ENCODE results near the gene HJV. TPM values are rescaled to one million over a fixed set of nuclear protein-coding genes. Genes with fewer than 3 reads are reported as not detected.
"Not testable (repeated sequence)": the region's sequence is repeated elsewhere in the genome, so short reads cannot be mapped to it uniquely, and the experiment has no call there.

The HJV gene, protein sequence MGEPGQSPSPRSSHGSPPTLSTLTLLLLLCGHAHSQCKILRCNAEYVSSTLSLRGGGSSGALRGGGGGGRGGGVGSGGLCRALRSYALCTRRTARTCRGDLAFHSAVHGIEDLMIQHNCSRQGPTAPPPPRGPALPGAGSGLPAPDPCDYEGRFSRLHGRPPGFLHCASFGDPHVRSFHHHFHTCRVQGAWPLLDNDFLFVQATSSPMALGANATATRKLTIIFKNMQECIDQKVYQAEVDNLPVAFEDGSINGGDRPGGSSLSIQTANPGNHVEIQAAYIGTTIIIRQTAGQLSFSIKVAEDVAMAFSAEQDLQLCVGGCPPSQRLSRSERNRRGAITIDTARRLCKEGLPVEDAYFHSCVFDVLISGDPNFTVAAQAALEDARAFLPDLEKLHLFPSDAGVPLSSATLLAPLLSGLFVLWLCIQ
- not detected for total RNA-seq

DNA sequence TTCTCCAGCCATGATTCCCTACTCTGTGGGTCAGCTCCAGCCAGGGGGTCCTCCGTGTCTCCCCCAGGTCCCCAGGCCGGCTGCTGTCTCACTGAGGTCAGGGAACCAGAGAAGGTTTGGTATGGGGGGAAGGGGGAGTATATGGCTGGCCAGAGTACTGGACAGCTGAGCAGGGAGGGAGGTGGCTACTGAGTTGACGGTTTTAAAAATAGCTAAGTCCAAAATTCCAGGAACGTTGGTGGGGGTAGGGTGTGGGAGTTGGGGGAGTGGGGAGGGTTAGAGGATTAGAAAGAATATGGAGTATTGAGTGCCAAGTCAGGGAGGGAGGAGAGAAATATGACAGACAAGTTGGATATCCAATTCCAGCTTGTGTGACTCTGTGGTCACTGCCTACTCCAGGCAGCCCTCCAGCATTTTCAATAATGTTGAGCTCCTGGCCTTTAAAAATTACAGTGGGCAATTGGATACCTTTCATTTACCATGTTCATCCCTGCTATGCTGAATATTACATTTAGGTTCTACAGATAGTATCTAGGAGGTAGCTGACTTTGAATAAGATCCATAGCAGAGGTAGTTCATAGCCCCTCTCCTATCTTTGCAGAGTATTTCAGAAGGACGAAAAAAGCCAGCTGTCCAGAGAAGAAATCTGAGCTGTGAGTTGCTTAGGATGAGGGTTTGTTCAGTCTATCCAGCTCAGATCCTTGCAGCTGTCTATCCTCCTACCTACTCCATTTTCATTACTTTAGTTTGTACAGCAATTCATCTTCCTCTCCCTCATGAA, at the start of gene HJV:
Gene HJV, minus strand, starts transcription at position 114 of the 781 bp plus-strand sequence. CDS start 1,504 bp downstream, outside the sequence.
- intact Hi-C loops (cut with DNase I), result no loop called here
- no peak for DNase-seq (ENCODE audit: low spot score in 2 of 2)
- no peaks in the 10 kb centered on the region for H3K9me3 ChIP-seq

DNA sequence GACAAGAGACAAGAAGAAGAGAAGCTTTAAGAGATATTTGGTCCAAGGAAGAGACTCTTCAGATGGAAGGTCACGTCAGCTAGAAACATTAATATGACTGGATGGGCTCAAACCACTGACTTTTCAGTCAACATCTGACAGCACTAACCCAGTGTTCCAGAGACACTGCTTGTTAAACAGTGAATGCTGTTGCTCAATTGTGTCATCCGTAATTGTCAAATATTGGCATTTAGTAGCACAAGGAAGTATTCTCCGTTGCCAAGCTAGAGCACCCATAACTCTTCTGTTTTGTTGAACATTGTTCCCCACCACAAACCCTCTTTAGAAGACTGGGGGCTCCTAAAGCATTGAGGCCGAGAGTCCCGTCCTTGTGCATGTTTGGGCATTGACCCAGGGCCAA, 37.6 kb upstream of the HJV start:
- H3K27me3 ChIP-seq; H3K9me3 ChIP-seq; H3K27ac ChIP-seq; DNase-seq (ENCODE audit: low spot score in 2 of 2); H3K36me3 ChIP-seq; H3K4me3 ChIP-seq; intact Hi-C loops (cut with DNase I); H3K4me1 ChIP-seq: not testable (repeated sequence)

More for the DNA sequence above, at the start of gene HJV:
- Histone ChIP-seq H3K27ac (no peak within 1 kb of the TSS), H3K4me1 (peaks cover 0 to 7% of the 10 kb centered on the region in 2 donors), H3K4me3 (no peak within 1 kb of the TSS), H3K27me3 (no peaks in the 10 kb centered on the region), H3K36me3 (no peaks in the 10 kb centered on the region)
- TF ChIP-seq, protein P1, sequence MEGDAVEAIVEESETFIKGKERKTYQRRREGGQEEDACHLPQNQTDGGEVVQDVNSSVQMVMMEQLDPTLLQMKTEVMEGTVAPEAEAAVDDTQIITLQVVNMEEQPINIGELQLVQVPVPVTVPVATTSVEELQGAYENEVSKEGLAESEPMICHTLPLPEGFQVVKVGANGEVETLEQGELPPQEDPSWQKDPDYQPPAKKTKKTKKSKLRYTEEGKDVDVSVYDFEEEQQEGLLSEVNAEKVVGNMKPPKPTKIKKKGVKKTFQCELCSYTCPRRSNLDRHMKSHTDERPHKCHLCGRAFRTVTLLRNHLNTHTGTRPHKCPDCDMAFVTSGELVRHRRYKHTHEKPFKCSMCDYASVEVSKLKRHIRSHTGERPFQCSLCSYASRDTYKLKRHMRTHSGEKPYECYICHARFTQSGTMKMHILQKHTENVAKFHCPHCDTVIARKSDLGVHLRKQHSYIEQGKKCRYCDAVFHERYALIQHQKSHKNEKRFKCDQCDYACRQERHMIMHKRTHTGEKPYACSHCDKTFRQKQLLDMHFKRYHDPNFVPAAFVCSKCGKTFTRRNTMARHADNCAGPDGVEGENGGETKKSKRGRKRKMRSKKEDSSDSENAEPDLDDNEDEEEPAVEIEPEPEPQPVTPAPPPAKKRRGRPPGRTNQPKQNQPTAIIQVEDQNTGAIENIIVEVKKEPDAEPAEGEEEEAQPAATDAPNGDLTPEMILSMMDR (IDR thresholded peaks at IDR 0.05), result no peak

DNA sequence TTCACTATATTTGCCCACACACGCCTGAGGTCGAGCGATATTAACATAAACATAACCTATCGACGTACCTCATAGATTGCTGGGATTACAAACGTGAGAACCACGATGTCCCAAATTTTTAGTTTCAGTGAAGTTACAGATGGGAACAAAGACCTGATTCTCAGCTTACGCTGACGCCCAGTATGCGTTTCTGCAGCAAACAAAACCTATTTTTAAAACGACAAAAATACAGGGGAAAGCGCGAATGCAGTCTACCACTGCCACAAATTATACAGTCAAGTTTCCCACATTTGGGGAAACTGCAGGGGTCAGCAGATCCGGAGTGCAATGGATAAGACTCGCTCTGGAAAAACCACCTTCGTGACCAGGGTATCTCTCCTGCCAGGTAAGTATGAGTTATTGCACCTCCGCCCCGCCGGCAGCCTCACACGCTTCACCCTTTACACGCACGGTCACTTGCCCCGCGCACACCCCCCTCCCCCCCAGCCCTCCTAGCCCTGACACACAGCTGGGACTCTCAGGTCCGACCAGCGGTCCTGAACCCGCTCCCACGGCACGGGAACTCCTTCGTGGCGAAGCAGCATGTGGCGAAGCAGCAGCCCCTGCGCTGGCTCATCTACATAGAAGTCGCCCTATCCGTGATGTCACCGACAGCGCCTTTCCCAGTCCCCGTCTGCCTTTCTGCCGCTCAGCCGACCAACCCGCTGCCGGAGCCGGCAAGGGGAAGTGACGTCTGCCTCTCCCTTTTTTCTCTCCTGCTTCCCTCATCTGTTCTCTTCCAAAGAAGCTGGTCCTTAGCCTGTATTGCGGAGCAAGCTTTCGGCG, 30.5 kb upstream of the HJV start:
- intact Hi-C loops (cut with DNase I), result loop anchor here (2.0 kb wide), 1 partner anchor 17 kb away; no protein-coding TSS in a partner anchor
- peak overlapping the region; percentile 44 to 55 for H3K4me3 ChIP-seq
- H3K36me3 ChIP-seq, H3K27me3 ChIP-seq, H3K9me3 ChIP-seq, H3K4me1 ChIP-seq: not testable (repeated sequence)
- DNase-seq (ENCODE audit: low spot score in 2 of 2), result peak; percentile 53 to 94
- H3K27ac ChIP-seq, result peak overlapping the region; percentile 83 to 86

DNA sequence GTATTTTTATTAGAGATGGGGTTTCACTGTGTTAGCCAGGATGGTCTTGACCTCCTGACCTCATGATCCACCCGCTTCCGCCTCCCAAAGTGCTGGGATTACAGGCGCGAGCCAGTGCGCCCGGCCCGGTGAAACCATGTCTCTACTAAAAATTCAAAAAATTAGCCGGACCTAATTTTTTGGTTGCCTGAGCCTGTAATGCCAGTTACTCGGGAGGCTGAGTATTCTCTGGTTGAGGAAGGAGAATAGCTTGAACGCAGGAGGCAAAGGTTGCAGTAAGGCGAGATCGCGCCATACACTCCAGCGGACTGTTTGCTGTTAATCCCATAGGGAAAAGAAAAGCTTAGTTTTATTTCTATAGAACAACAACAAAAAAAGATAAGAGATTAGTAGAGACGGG, 29.9 kb upstream of the HJV start:
- no peaks in the 10 kb centered on the region for H3K27me3 ChIP-seq
- H3K36me3 ChIP-seq, result no peaks in the 10 kb centered on the region
- peak overlapping the region; percentile 44 to 55 for H3K4me3 ChIP-seq
- TF ChIP-seq, protein P1 (IDR thresholded peaks at IDR 0.05), result no peak
- no peaks in the 10 kb centered on the region for H3K9me3 ChIP-seq
- intact Hi-C loops (cut with DNase I), result loop anchor here (2.0 kb wide), 1 partner anchor 17 kb away; no protein-coding TSS in a partner anchor
- peak overlapping the region; percentile 83 to 86 for H3K27ac ChIP-seq
- no peaks in the 10 kb centered on the region for H3K4me1 ChIP-seq
- no peak for DNase-seq (ENCODE audit: low spot score in 2 of 2)

DNA sequence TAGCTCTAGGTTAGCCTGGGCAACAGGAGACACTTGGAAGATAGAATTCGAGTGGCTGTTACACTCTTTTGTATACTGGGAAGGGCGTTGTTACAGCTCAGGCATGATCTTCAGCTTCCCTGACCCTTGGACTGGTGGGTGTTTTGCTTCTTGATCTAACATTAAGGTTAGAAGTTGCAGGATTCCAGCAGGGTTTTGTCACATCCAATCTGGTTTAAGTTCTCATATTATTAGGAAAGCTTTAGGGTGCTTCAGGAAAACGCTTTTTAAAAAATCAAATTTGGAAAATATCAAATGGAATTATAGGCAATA, 29.1 kb upstream of the HJV start:
- H3K9me3 ChIP-seq; H3K4me3 ChIP-seq; DNase-seq (ENCODE audit: low spot score in 2 of 2); H3K27ac ChIP-seq; H3K27me3 ChIP-seq; H3K4me1 ChIP-seq; H3K36me3 ChIP-seq: not testable (repeated sequence)
- intact Hi-C loops (cut with DNase I), result loop anchor here (2.0 kb wide), 1 partner anchor 16 kb away; no protein-coding TSS in a partner anchor

DNA sequence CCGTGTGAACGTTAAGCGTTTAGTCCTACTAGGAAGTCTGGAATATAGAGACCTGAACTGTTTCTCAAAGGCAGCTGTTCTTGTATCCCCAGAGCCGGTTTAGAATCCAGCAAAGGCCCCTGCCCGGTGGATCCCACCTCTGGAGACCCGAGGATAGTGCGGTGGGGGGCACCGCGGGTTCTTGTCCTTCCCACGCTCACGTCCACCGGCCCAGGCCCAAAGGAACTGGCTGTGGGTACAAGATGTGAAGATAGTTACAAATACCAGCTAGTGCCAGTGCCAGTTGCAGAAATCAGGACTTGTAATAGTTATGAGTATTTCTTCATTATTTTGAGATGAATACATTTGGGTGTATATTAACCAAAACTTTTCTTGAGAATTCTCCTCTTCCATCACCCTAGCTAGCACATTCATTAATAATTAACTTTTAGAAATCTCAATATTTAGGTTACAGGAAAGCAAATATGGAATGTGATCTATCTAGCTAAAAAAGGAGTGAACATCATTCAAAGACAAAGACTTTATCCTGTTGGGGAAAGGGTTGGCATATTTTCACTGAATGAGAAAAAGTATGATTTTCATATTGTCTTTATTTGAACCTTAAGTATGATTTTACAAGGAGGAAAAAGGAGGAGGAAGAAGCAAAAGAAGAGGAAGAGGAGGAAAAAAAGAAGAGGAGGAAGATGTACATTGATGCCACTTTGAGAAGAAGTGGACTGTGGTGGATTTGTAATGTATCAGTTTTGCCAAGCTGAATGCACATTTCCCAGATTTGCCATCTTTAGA, 28.5 kb upstream of the HJV start:
- not testable (repeated sequence) for H3K9me3 ChIP-seq; H3K27me3 ChIP-seq; DNase-seq (ENCODE audit: low spot score in 2 of 2); H3K4me1 ChIP-seq; H3K4me3 ChIP-seq; H3K27ac ChIP-seq; H3K36me3 ChIP-seq
- intact Hi-C loops (cut with DNase I), result loop anchor here (2.0 kb wide), 1 partner anchor 15 kb away; no protein-coding TSS in a partner anchor

DNA sequence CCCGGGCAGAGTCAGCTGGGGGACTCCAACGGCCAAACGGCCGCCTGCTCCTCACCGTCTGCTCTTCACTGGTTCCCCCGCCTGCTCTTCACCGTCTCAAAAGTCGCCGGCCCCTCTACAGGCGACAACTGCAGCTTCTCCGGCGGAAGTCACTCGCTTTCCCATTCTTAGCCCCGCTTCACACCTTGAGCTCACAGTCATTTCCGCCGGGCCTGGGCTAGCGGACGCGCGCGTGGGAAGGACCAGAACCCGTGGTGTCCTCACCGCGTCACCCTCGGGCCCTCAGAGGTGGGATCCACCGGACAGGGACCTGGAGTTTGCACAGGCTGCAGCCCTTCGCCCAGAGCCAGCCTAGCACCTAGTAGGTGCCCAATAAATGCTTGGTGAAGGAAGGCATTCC, 27.9 kb upstream of the HJV start:
- intact Hi-C loops (cut with DNase I), result no loop called here
- DNase-seq (ENCODE audit: low spot score in 2 of 2), result no peak

DNA sequence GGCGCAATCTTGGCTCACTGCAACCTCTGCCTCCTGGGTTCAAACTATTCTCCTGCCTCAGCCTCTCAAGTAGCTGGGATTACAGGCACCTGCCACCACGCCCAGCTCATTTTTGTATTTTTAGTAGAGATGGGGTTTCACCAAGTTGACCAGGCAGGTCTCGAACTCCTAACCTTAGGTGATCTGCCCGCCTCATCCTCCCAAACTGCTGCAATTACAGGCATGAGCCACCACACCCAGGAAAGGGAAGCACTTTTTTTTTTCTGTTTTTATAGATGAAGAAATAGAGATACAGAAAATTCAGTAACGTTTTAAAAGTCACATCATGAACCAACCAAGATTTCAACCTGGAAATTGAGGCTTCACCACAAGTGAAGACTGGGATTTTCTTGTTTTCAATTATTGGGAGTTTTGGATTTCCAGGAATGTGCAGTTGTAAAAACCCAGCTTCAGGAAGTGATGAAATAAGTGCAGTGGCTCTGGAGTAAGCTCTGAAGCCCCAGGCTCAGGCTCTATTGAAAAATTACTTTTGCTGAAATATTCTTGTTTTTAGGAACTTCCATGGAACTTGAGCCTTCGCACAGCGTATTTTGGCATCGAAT, 27.1 kb upstream of the HJV start:
- intact Hi-C loops (cut with DNase I); H3K9me3 ChIP-seq; H3K4me1 ChIP-seq: not testable (repeated sequence)

More for the DNA sequence above, 27.9 kb upstream of the HJV start:
- Histone ChIP-seq H3K9me3 (no peaks in the 10 kb centered on the region), H3K4me1 (no peaks in the 10 kb centered on the region), H3K27me3 (no peaks in the 10 kb centered on the region), H3K36me3 (no peaks in the 10 kb centered on the region), H3K27ac (no peak overlapping the region), H3K4me3 (no peak overlapping the region)
- TF ChIP-seq, protein P1 (IDR thresholded peaks at IDR 0.05), result no peak

More for the DNA sequence above, 27.1 kb upstream of the HJV start:
- H3K27me3 ChIP-seq; DNase-seq (ENCODE audit: low spot score in 2 of 2); H3K4me3 ChIP-seq; H3K36me3 ChIP-seq; H3K27ac ChIP-seq: not testable (repeated sequence)
